MM.1S (cell line): Measurements from ENCODE around the gene HIVEP2.
A peak's percentile ranks its signal among the peaks of the same experiment; 100 is the strongest.

ENCODE experiments used
- DNase-seq: peaks from one replicate; pipeline ENCODE4 v3.0.0-alpha.2; 2015
- H2AFZ ChIP-seq: fragments of 300-600 bp; sonication (generic); 2 replicates; pipeline ENCODE4 v1.6.0; 2016; ENCODE audit warnings: antibody characterized with exemption, low read length
- H3F3A ChIP-seq: fragments of 300-600 bp; sonication (generic); 2 replicates; pipeline ENCODE4 v1.6.1; 2016; ENCODE audit warnings: mild to moderate bottlenecking, antibody characterized with exemption, low read length, moderate library complexity, mixed read lengths; ENCODE audit not compliant: insufficient read depth
- H3K27ac ChIP-seq: fragments of 300-600 bp; sonication (generic); 2 replicates; pipeline ENCODE4 v1.5.1; 2016; ENCODE audit warnings: mild to moderate bottlenecking, low read length
- H3K27me3 ChIP-seq: fragments of 300-600 bp; sonication (generic); replicated peaks from 2 replicates; pipeline ENCODE4 v1.6.0; 2016; ENCODE audit warnings: low read length; ENCODE audit not compliant: insufficient read depth
- H3K36me3 ChIP-seq: fragments of 300-600 bp; sonication (generic); replicated peaks from 2 replicates; pipeline ENCODE4 v1.6.1; 2016; ENCODE audit warnings: mild to moderate bottlenecking, low read length, mixed read lengths; ENCODE audit not compliant: insufficient read depth
- H3K4me1 ChIP-seq: fragments of 300-600 bp; sonication (generic); 2 replicates; pipeline ENCODE4 v1.6.1; 2016; ENCODE audit warnings: low read length, mixed read lengths
- H3K4me2 ChIP-seq: fragments of 300-600 bp; sonication (generic); 2 replicates; pipeline ENCODE4 v1.6.0; 2016; ENCODE audit warnings: low read depth, low read length
- H3K4me3 ChIP-seq: fragments of 300-600 bp; sonication (generic); 2 replicates; pipeline ENCODE4 v1.5.1; 2016; ENCODE audit warnings: low read length, mixed read lengths
- H3K79me2 ChIP-seq: fragments of 300-600 bp; sonication (generic); 2 replicates; pipeline ENCODE4 v1.6.1; 2016; ENCODE audit warnings: mixed run types, low read length, mixed read lengths
- H3K9ac ChIP-seq: fragments of 300-600 bp; sonication (generic); 2 replicates; pipeline ENCODE4 v1.6.1; 2016; ENCODE audit warnings: low read length, mixed read lengths
- H3K9me2 ChIP-seq: fragments of 300-600 bp; sonication (generic); replicated peaks from 2 replicates; pipeline ENCODE4 v1.6.1; 2016; ENCODE audit warnings: mild to moderate bottlenecking, low read length, mixed read lengths; ENCODE audit not compliant: insufficient read depth
- H3K9me3 ChIP-seq: fragments of 300-600 bp; sonication (generic); replicated peaks from 2 replicates; pipeline ENCODE4 v1.6.1; 2016; ENCODE audit warnings: mild to moderate bottlenecking, low read length, mixed read lengths; ENCODE audit not compliant: insufficient read depth
- H4K20me1 ChIP-seq: fragments of 300-600 bp; sonication (generic); 2 replicates; pipeline ENCODE4 v1.6.1; 2016; ENCODE audit warnings: mild to moderate bottlenecking, low read length, moderate library complexity, mixed read lengths; ENCODE audit not compliant: insufficient read depth
- EZH2 ChIP-seq: fragments of 300-600 bp; sonication (generic); optimal IDR thresholded peaks from 2 replicates; pipeline ENCODE3; 2017; ENCODE audit warnings: low read depth, mild to moderate bottlenecking, antibody characterized with exemption, low read length, mixed read lengths
- EZH2phosphoT487 ChIP-seq: fragments of 300-600 bp; sonication (generic); IDR thresholded peaks from 2 replicates; pipeline ENCODE4 v1.6.1; 2018; ENCODE audit warnings: antibody characterized with exemption, low read length
- TF ChIP-seq, protein P1 (sequence below): fragments of 300-600 bp; sonication (generic); IDR thresholded peaks from 2 replicates; pipeline ENCODE4 v1.5.1; 2016; ENCODE audit warnings: antibody characterized with exemption, low read length, mixed read lengths

HIVEP2 gene

DNA sequence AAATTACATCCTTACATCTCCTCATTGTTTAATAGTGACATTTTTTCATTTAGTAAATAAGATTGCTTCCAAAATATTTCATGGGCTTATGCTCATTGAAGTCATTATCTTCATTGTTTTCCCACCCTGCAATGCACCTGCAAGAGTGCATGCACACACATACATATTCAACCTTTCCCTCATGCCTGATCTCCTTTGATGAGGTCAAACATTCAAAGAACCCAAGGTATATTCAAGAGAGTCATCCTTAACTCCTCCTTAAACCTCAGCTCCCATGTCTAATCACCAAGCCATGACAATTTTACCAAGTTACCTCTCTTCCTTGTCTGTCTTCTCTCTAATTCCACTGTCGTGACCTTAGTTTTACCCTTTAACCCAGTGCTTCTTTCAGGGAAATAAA, 56.5 kb downstream of the HIVEP2 start:
- Histone ChIP-seq H3K4me3 (no peak overlapping the region), H3K27me3 (no peaks in the 10 kb centered on the region), H3K4me1 (peaks cover 31% of the 10 kb centered on the region), H3K79me2 (peaks cover 13% of the 10 kb centered on the region), H3K9ac (no peak overlapping the region), H3K9me3 (no peaks in the 10 kb centered on the region), H4K20me1 (no peaks in the 10 kb centered on the region), H3F3A (peaks cover 9% of the 10 kb centered on the region), H3K36me3 (no peaks in the 10 kb centered on the region), H3K27ac (no peak overlapping the region), H3K9me2 (no peaks in the 10 kb centered on the region), H3K4me2 (no peak overlapping the region), H2AFZ (no peak overlapping the region)
- TF ChIP-seq, protein P1, sequence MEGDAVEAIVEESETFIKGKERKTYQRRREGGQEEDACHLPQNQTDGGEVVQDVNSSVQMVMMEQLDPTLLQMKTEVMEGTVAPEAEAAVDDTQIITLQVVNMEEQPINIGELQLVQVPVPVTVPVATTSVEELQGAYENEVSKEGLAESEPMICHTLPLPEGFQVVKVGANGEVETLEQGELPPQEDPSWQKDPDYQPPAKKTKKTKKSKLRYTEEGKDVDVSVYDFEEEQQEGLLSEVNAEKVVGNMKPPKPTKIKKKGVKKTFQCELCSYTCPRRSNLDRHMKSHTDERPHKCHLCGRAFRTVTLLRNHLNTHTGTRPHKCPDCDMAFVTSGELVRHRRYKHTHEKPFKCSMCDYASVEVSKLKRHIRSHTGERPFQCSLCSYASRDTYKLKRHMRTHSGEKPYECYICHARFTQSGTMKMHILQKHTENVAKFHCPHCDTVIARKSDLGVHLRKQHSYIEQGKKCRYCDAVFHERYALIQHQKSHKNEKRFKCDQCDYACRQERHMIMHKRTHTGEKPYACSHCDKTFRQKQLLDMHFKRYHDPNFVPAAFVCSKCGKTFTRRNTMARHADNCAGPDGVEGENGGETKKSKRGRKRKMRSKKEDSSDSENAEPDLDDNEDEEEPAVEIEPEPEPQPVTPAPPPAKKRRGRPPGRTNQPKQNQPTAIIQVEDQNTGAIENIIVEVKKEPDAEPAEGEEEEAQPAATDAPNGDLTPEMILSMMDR: no peak
- no peak for TF ChIP-seq EZH2
- TF ChIP-seq EZH2phosphoT487: no peak
- no peak for DNase-seq

DNA sequence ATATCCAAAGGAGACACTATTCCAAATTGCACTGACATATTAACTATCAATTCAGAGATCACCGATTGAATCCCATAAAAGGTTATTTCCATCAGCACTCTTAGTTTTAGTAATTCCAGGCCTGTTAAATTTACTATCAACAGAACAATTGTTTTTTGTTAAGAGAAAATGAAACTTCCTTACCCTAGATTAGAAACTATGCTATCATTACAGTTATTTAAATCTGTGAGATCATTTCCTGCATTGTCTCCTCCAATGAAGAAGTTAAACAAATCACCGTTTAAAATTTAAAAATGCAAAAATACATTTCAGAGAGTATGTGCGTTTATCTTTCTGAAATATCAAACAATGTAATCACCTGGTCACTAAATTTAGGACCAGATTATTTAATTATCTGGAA, 57.5 kb downstream of the HIVEP2 start:
- peaks cover 23% of the 10 kb centered on the region for H3K79me2 ChIP-seq
- peak overlapping the region; percentile 93 for H3K27ac ChIP-seq
- no peaks in the 10 kb centered on the region for H4K20me1 ChIP-seq
- DNase-seq: peak; percentile 29
- peak overlapping the region; percentile 59; the same call in 1 of the 2 replicates for H3K4me2 ChIP-seq
- H3K9me2 ChIP-seq: no peaks in the 10 kb centered on the region
- no peak overlapping the region for H3K4me3 ChIP-seq
- peaks cover 9% of the 10 kb centered on the region for H3F3A ChIP-seq
- TF ChIP-seq EZH2: no peak
- TF ChIP-seq, protein P1: no peak
- TF ChIP-seq EZH2phosphoT487: no peak
- no peak overlapping the region for H2AFZ ChIP-seq
- H3K9ac ChIP-seq: peak overlapping the region; percentile 61
- peaks cover 31% of the 10 kb centered on the region for H3K4me1 ChIP-seq
- no peaks in the 10 kb centered on the region for H3K36me3 ChIP-seq
- no peaks in the 10 kb centered on the region for H3K9me3 ChIP-seq
- H3K27me3 ChIP-seq: no peaks in the 10 kb centered on the region

DNA sequence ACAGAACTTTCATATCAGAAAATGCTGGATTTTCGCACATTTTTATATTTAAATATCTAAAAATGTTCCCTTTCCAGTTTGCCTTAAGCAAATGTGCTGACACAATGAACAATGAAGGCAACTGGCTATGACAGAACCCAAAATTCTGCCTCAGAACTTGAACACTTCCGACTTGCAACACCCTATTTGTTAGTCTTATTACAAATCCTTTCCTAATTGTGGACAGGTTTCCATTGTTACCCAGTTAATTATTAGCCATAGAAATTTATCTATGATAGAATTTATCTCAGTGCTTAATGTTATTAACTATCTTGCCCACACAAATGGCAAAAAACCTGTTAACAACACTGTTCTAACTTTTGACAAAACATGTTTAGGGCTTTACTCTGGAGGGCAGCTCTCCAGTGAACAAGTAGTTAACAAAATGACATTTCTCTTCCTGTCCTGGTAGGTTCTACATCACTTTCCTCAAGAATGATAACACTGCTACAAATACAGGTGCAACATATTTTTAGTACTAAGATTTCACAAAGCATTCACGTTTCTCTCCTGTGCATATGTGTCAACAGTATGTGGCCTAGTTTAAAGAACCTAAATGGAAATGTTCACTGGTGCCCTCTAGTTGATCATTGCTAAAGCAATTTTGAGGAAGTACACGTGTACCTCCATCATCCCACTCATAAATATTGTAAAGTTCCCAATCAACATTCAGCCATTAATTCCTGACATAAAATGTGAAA, 58.4 kb downstream of the HIVEP2 start:
- DNase-seq: peak; percentile 86
- H3F3A ChIP-seq: peaks cover 9% of the 10 kb centered on the region
- TF ChIP-seq, protein P1: peak; percentile 41
- TF ChIP-seq EZH2: no peak
- peaks cover 23% of the 10 kb centered on the region for H3K79me2 ChIP-seq
- H3K27ac ChIP-seq: peak overlapping the region; percentile 93
- peaks cover 31% of the 10 kb centered on the region for H3K4me1 ChIP-seq
- H3K9me2 ChIP-seq: no peaks in the 10 kb centered on the region
- H3K4me3 ChIP-seq: no peak overlapping the region
- no peak overlapping the region for H2AFZ ChIP-seq
- H3K4me2 ChIP-seq: peak overlapping the region; percentile 83
- no peaks in the 10 kb centered on the region for H3K27me3 ChIP-seq
- no peaks in the 10 kb centered on the region for H4K20me1 ChIP-seq
- H3K9ac ChIP-seq: peak overlapping the region; percentile 80
- no peaks in the 10 kb centered on the region for H3K9me3 ChIP-seq
- H3K36me3 ChIP-seq: no peaks in the 10 kb centered on the region
